ENCODE measurements around the gene MT1A.

Gene MT1A

DNA sequence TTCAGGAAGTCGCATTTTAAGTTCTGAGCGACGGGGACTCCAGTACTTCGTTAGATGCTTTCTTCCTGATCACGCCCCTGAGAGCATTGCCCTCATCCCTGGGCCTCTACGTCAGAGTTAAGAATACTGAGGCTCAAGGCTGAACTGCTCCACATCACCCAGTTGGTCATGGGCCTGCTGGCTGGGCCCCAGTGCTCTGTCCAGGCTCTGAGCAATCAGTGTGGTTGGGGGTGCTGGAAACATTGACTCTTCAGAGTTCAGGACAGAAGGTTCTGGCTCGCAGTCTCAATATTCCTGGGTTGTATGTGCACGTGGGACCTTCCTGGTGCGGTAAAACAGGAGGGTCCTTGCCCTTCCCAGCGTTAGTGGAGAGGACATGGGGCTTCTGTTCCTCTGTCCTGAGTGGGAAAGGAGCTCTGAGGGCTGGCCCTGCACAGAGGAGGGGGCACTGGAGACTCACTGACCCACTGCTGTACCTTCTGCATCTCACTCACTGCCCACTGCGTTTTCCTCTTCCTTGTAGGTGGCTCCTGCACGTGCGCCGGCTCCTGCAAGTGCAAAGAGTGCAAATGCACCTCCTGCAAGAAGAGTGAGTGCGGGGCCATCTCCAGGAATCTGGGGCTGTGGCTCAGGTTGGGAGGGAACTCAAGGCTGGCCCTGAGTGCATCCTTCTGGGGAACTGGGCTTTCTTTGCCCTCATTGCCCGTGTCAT lies 12.4 kb upstream of the MT1A start:
- intact Hi-C loops (cut with DNase I) = no loop called here

DNA sequence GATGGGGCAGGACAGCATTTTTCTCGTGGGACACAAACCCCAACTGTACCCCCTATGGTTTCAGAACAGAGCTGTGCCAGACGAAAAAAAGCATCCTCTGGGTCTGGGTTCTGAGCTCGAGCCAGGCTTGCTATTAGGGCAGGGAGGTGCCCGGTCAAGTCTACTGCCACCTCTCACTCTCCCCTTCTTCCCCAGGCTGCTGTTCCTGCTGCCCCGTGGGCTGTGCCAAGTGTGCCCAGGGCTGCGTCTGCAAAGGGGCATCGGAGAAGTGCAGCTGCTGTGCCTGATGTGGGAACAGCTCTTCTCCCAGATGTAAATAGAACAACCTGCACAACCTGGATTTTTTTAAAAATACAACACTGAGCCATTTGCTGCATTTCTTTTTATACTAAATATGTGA lies 11.8 kb upstream of the MT1A start:
- intact Hi-C loops (cut with DNase I) = no loop called here
- no peak for DNase-seq

More for the DNA sequence above, 12.4 kb upstream of the MT1A start:
- peak in 6 of 42 donors; percentile 28 to 65 (median 39) for DNase-seq

DNA sequence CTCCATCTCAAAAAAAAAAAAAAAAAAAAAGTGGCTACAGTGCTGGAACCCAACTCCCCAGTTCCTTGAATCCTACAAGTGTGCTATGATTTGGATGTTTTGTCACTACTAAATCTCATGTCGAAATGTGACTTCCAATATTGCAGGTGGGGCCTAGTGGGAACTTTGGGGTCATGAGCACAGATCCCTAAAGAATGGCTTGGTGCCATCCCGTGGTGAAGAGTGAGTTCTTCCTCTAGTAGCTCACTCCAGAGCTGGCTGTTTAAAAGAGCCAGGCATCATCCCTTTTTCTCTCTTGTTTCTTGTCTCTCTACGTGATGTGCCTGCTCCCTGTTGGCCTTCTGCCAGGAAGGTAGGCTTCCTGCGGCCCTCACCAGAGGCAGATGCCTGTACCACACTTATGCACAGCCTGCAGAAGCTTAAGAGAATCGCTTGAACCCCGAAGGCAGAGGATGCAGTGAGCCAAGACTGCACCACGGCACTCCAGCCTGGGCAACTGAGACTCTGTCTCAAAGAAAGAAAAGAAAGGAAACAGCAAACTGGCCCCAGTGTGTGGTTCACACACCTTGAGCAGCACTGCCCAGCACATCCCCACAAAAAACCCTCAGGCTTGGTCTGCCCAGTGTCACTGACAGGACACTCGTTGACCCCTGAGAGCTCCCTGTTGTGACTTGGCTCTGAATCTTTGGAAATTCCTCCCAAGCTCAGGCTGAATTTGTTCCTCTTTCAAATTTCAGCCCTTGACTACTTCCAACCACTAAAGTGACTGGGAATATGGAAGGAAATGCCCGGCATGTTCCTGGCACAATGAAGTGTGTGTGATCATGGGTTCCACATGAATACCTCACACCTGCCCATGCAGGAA lies 9.7 kb upstream of the MT1A start:
- intact Hi-C loops (cut with DNase I) = no loop called here
- no peak for DNase-seq

- intact Hi-C loops (cut with DNase I) = no loop called here
Measured at GRCh38 chr16:56629531-56629930, 8.9 kb upstream of the MT1A start.

GRCh38 chr16:56630134-56630533 lies 8.3 kb upstream of the MT1A start:
- intact Hi-C loops (cut with DNase I) = no loop called here
- no peak for DNase-seq

More at GRCh38 chr16:56629531-56629930, 8.9 kb upstream of the MT1A start:
- no peak for DNase-seq

GRCh38 chr16:56631197-56631596 lies 7.3 kb upstream of the MT1A start:
- no peak for DNase-seq
- intact Hi-C loops (cut with DNase I) = no loop called here

GRCh38 chr16:56631832-56632155 lies 6.7 kb upstream of the MT1A start:
- intact Hi-C loops (cut with DNase I) = no loop called here
- DNase-seq = no peak

DNA sequence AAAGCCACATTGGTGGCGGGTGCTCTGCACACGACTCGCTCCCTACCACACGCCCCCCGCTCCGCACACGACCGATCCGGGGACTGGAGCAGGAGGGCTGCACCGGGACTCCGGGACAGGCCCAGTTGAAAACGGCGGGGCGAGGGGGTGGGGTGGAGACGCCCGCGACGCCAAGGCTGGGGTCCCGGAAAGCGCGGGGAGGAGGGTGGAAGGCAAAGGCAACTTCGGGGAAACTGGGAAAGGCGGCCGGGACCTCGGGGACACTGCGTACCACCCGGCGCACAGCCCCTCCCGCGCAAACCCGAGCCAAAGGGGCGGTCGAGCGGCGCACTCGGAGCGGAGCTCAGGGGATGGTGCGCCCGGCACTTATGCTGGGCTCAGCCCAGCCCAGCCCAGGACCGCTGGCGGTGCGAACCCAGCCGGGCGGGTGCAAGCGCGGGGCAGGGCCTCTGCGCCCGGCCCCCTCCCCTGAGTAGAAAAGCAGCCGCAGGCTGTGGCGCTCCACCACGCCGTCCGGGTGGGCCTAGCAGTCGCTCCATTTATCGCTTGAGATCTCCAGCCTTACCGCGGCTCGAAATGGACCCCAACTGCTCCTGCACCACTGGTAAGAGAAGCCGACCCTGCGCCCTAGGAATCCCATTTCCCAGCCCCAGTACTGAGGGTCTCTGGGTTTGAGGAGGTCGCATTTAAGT lies 6.2 kb upstream of the MT1A start, which contains the start of gene MT1M:
MT1M (plus strand) TSS at position 504 of the 692 bp plus-strand sequence; CDS start at position 577, 73 bp downstream.
- intact Hi-C loops (cut with DNase I) = no loop called here
- DNase-seq = peak in 41 of 42 donors; percentile 27 to 82 (median 61)

DNA sequence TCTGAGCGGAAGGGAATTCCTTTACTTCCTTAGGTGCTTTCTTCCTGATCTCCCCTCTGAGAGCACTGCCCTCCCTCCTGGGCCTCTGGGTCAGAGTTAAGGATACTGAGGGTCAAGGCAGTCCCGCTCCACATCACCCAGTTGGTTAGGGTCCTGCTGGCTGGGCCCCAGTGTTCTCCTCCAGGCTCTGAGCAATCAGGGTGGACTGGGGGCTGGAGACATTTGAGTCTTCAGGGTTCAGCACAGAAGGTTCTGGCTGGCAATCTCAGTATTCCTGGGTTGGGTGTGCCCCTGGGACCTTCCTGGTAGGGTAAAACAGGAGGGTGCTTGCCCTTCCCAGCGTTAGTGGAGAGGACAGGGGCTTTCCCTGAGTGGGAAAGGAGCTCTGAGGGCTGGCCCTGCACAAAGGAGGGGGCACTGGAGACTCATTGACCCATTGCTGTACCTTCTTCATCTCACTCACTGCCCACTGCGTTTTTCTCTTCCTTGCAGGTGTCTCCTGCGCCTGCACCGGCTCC lies 5.6 kb upstream of the MT1A start:
- intact Hi-C loops (cut with DNase I) = no loop called here
- DNase-seq = no peak

GRCh38 chr16:56633535-56633934 lies 4.9 kb upstream of the MT1A start:
- intact Hi-C loops (cut with DNase I) = no loop called here
- no peak for DNase-seq

- intact Hi-C loops (cut with DNase I) = no loop called here
- no peak for DNase-seq
Measured at GRCh38 chr16:56634715-56635440, 3.6 kb upstream of the MT1A start.

- no peak for DNase-seq
Measured at GRCh38 chr16:56635441-56635967, 3.0 kb upstream of the MT1A start.

GRCh38 chr16:56636616-56637413 lies 1.7 kb upstream of the MT1A start:
- intact Hi-C loops (cut with DNase I) = no loop called here
- DNase-seq = no peak

More at GRCh38 chr16:56635441-56635967, 3.0 kb upstream of the MT1A start:
- intact Hi-C loops (cut with DNase I) = no loop called here

DNA sequence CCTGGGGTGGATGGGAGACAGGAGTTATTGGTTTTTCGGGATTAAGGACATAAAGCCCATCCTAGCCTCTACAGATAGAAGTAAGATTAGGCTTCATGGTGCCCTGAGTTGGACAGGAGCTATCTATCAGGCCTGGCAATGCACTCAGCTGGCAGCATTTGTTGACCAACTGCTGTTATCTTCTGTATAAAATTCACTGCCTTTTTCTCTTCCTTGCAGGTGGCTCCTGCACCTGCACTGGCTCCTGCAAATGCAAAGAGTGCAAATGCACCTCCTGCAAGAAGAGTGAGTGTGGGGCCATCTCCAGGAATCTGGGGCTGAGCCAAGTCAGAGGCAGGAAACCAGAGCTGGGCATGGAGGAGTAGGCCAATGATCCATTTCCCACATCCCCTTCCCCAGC lies 579 bp downstream of the MT1A start:
- DNase-seq = no peak

DNA sequence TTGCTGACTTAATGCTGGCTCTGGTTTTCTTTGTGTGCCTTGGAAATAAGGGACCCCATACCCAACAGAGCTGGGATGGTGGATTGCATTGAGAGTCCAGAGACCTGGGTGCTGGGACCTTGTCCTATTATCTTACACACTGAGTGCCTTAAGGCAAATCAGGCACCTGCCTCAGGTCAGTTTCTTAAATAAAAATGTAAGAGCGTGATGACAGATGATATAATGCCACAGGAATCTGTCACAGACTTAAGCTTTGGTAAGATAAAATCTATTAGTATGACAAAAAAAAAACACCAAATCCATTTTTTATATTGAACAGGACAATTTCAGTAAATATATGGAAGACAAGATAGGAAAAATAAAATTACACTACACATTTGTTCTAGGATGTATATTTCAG lies 1.6 kb downstream of the MT1A start:
- intact Hi-C loops (cut with DNase I) = no loop called here
- DNase-seq = no peak

More for the DNA sequence above, 579 bp downstream of the MT1A start:
- intact Hi-C loops (cut with DNase I) = no loop called here

DNA sequence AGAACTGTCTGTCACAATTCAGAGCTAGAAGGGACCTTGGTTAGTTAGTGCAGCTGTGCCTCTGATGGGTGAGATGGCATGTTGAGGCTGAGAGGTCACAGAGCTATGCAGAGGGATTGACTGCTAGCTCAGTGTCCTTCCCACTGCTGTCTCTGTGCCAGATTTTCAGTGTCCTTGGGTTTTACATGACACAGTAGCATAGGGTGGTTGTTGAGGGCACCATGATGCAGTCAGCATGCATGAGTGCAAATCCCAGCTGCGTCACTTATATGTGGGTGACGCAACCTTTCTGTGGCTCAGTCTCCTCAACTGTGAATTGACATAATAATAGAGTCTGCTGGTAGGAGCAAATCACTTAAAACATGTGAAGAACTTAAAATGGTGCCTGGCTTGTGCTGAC lies 2.7 kb downstream of the MT1A start:
- no peak for DNase-seq
- intact Hi-C loops (cut with DNase I) = no loop called here

DNA sequence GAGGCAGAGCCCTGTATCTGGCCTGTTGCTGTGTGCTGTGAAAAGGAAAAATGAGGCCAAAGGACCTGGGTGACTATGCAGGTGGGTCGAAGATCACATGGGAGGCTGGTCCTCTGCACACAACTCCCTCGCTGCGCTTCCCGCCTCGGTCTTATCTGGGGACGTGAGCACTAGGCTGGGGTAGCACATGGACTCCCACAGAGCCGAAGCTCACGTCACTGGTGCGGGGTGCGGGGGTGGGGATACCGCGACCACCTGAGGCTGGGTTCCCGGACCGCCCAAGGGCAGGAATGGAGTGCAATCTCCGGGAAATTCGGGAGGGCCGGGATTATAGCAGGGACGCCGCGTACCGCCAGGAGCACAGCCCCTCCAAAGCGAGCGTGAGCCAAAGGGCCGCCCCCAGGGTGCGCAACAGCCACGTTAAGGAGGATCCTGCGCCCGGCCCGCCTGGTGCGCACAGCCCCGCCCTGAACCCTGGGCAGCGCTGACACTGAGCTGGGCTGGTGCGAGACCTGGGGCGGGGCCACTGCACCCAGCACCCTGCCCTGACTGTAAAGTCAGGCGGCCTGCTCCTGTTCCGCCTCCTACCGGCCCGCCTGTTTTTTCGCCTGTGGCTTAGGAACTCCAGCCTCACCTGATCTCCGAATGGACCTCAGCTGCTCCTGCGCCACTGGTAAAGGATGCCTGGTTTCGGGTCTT lies 4.8 kb downstream of the MT1A start:
- peak in 27 of 42 donors; percentile 31 to 74 (median 51) for DNase-seq
- intact Hi-C loops (cut with DNase I) = no loop called here

Data from head of caudate nucleus (tissue), 42 donors.